Measurements from ENCODE around the gene KCNN3.

GRCh38 chr1:154706851-154707250 lies 163.2 kb downstream of the KCNN3 start:
- TF ChIP-seq CTCF (IDR thresholded peaks at IDR 0.05; ENCODE audit: poor library complexity, severe bottlenecking) (no peak), SMC3 (conservative IDR thresholded peaks at IDR 0.05; ENCODE audit: poor library complexity) (no peak), REST (IDR thresholded peaks at IDR 0.05; ENCODE audit: borderline replicate concordance) (no peak)
